Stimulated activated CD4-positive, alpha-beta T cell treated with anti-CD3 and anti-CD28 coated beads, Interleukin-4, amount 100 ng/mL, for 4 hours (primary cell): ENCODE data around the gene CEP83.
"Not testable (repeated sequence)": the region's sequence is repeated elsewhere in the genome, so short reads cannot be mapped to it uniquely, and the experiment has no call there.

Experiments used
- DNase-seq, 2 experiments: peaks; one replicate each; pipeline ENCODE4 v3.0.0-alpha.2; 2020

CEP83 gene

DNA sequence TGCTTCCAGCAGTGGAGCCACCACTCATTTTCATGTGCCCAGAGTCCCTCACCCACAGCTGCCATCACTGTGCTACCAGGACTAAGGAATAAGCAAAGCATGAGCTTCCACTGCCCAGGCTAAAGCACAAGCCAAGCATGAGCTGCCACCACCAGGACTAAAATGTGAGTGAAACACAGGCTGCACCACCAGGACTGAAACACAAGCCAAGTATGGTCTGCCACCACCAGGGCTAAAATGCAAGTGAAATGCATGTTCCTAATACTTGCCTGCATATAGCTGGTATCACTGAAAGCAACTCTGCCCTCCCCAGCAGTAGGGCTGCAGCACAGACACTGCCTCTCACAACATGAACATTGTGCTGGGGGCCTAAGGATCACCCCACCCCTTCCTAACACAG is 30.0 kb downstream of the CEP83 start:
- no peak for DNase-seq

DNA sequence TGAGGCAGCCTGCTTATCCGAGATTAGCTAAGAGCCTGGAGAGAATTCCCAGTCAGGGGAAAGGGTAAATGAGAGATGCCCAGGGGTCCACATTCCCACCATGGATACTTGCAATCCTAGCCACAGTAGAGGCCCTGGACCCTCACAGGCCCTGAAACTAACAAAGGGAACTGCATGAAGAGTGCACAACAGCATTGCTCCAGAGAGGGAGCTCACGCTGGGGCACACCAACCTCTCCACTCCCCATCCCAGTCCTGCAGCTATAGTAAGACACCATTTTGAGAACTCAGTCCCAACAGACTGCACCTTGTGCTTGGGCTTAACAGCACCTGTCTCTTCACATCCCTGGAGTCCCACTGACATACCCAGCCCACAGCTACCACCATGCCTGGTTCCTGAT is 30.5 kb downstream of the CEP83 start:
- DNase-seq, result no peak

DNA sequence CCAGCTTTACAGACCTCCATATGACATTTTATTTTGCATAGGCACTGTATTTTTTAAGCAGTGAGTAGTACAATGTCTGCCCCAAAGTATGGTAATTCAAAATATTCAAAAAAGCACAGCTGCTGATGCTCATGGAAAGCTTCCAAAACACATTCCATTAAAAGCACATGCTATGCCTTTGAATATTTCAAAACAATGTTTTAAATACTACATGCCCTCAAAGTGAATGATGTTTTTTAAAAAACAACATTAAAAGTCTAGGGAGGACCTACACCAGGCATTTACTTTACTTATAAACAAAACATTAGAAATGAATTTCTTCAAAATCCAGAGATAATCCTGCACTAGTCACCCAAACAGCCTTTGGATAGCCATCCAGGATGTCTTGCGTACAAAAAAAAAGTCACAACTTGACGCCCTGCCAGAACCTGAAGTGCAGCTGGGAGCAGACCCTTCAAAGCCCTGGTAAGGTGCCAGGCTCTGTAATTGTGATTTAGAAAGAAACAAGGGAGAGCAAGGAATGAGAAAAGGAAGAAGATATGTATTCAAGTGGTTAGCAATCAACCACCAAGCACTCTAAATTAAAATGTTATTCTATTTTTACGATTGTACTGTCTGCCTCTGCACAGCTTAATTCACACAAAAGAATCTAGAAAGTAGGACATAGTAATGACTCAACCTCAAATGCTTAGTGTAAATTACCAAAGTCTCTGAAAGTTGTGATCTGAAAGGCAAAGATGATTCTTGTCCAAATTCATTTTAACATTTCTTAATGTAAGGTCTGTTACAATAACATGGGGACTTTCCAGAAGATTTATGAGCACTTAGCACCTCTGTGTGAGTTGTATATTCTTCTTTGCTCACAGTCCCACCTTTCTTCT is 31.9 kb downstream of the CEP83 start:
- DNase-seq, result no peak

DNA sequence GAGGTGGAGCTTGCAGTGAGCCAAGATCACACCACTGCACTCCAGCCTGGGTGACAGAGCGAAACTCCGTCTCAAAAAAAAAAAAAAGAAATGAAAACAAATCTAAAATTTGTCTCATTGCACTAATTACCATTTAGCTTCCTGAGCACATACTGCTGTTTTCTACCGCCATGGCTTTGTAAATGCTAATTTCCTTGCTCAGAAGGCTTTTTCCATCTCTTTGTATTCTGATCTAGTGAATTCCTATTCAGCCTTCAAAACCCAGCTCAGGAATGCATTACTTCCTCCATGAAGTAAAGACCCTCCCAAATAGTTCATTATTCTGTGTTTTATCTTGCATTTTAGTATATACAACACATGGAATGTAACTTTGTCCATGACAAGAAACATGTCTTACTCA is 33.6 kb downstream of the CEP83 start:
- no peak for DNase-seq

DNA sequence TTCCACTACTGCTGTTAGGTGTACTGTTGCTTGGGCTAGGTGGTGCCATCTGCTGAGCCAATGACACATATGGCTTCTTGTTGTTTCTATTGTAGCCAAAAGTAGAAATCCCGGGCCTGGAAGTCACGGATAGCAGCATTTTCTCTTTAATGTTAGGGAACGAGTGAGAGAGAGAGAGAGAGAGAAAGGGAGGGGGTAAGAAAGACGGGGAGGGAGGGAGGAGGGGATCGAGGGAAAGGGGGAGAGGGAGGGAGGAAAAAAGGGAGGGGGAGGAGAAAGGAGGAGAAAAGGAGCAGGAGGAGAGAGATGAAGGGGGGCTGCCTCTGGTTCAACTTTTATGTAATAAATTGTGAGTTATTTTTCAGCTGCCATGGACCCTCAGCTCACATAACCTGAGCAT is 34.8 kb downstream of the CEP83 start:
- DNase-seq, result not testable (repeated sequence)

DNA sequence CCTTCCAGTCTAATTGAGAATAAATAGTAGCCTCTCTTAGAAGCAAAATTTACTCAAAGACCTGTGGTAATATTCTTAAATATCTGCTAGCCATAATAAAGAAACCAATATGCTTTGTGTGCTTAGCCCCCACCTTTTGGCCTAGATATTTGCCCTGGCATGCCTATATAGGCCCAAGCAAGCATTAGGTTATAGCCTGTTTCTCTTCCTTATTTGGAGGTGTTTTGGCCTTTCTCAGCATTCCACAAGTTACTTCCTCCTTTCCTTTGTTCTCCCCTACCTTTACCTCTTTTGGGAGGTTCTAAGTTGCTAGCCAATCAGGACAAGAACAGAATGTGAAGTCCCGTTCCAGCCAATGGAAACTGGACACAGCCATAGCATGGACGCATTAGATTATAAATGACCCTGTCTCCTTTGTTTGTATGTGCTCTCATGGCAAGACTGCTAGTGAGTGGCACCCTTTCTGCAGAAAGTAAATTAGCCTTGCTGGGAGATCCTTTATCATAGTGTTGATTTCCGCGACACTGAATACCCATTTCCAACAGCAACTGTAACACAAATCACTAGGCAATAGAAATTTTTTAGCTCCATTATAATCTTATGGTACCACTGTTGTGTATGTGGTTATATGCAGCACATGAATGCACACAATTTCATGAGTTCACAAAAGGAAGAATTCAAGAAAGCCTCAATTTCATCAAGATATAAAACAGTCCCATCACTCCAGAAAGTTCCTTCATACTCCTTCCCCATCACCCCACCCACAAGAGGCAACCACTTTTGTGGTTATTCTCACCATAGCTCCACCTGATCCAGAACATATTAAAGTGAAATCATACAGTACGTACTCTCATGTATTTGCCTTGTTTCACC is 37.6 kb downstream of the CEP83 start:
- no peak for DNase-seq

DNA sequence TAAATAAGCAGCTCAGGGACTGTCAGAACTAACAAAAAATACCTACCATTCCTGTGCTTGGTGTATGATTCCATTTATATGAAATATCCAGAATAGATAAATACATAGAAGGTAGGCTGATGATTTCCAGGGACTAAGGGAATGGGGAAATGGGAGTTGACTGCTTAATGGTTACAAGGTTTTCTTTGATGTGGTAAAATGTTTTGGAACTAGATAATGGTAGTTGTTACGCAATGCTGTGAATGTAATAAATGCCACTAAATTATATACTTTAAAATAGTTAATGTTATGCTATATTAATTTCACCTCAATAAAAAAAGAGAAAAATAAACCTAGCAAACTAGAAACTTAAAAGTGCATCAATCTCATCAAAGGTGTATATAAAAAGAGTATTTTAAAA is 41.1 kb downstream of the CEP83 start:
- DNase-seq, result no peak

DNA sequence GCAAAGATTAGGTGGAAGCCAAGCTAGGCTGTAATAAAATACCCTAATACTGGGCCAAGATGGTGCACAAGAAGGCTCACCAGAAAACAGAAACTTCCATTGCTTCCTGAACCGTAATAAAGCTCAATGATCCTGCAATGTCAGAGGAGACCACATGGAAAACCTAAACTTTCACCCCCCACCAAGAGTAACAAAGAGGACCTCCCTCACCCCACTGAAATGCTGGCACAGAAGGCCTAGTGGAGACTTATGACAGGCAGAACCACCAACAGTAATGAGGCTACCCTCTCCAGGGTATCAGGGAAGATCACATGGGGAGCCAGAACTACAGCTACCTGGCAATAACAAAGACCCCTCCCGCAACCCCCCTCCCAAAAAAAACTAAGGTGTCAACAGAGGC is 43.1 kb downstream of the CEP83 start:
- no peak for DNase-seq

DNA sequence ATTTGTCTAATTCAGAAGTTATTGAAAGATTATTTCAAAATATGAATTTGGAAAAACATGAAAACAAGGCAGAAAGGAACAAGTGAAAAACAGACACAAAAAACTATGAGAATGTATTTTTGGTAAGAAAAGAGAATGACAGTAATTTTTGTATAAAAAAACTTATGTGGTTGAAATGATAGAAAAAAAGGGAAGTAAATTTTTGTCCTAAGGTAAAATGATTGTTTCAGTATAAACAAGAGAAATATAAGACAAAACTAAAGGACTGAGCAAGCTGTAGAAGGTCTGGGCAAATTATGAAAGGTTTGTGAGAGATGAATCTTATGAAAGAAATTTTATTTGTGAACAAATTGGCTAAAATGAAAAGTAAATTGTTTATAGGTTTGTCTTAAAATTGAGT is 44.6 kb downstream of the CEP83 start:
- no peak for DNase-seq

DNA sequence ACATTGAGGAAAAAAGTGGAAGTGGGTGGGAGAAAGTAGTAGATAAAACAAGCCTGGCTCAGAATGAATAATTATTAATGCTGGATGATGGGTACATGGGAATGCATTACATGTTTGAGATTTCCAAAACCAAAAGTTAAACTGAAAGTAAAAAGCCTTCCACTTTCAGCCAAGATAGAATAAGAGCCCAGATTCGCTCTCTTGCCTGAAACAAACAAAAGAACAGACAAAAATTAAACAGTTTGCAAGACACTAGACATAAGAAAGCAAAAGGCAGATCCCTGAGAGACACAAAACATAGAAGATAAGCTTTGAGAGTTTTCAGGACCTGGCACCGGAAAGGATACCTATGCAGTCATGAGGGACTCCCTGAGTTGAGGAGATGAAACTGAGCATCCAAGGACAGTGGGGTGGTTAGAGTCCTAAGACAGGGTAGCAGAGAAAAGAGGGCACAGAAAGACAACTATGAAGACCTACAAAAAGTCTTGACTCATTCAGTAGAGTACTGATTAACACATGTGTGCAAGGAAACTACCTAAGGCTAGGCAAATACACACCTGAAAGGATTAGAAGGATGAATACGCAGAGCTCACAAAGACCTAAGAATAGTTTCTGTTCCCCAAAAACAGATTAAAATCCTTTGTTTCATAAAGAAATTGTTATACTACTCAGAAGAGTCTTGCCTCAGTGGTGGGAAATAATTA is 54.1 kb downstream of the CEP83 start:
- DNase-seq, result no peak

DNA sequence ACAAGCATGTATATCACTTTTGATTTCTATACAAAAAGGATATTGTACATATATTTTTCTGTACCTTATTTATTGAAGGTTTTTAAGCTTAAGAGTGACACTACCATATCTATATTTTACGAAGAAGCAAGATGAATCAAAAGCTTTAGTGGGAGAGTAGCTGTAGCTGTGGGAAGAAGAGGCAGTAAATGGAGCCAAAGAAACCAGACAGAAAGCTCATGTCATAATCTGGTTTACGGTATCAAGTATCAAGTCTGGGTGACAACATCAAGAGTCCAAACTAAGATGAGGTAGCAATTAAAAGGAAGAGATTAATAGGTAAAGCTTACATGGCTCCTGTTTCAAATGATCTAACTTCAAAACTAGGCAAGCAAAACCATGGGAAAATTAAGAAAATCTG is 54.8 kb downstream of the CEP83 start:
- DNase-seq, result no peak

DNA sequence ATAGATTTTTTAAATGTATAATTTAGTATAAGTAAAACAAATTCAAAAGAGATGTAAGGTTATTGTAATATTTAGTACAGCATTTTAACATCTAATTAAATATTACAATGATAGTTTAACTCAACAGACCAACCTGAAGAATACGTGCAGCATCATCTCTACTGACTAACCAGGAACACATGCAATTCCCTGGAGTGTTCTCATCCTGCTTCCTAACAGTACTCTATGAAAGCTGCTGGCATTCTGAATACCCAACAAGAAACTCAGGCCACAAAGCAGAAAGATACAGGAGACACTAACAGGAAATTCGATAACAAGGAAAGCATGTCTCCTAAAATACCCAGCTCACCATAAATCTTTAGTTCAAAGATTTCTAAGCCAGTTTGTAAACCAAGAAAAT is 58.3 kb downstream of the CEP83 start:
- DNase-seq, result no peak

DNA sequence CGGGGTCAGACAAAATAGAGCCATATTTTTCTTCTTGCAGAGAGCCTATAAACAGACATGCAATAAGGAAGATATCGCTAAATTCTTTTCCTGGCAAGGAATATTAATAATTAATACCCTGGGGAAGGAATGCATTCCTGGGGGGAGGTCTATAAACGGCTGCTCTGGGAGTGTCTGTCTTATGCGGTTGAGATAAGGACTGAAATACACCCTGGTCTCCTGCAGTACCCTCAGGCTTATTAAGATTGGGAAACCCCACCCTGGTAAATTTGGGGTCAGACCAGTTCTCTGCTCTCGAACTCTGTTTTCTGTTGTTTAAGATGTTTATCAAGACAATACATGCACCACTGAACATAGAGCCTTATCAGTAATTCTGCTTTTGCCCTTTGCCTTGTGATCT is 61.0 kb downstream of the CEP83 start:
- not testable (repeated sequence) for DNase-seq

DNA sequence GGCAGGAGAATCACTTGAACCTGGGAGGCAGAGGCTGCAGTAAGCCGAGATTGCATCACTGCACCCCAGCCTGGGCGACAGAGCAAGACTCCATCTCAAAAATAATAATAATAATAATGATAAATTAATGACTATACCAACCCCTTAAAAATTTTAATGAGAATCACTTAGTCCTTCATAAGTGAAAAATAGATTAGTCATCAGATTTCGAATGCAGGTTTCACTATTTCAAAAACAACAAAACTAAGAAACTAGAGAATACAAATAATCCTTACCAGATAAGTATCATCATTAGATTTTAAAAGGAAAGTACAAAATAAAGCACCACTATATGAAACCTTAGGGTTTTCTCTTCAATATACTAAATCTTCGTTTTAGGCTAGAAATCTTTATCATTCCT is 62.3 kb downstream of the CEP83 start:
- no peak for DNase-seq

DNA sequence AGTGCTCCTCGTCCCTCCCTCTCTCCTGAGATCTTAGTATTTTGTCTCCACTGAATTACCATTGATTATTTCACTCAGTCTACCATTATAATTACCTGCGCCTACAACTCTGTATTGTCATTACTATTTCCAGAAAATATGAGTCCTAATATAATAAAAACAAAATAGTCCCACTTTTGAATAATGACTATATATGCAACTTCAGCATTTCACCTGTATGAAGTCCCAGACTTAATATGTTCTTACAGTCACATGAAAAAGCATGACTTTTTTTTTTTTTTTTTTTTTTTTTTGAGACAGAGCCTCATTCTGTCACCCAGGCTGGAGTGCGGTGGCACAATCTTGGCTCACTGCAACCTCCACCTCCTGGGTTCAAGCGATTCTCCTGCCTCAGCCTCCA is 63.7 kb downstream of the CEP83 start:
- not testable (repeated sequence) for DNase-seq

DNA sequence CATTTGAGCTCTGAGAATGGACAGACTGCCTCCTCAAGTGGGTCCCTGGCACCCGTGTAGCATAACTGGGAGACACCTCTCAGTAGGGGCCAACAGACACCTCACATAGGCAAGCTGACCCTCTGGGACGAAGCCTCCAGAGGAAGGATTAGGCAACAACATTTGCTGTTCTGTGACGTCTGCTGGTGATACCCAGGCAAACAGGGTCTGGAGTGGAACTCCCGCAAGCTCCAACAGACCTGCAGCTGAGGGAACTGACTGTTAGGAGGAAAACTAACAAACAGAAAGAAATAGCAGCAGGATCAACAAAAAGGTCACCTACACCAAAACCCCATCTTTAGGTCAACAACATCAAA is 69.6 kb downstream of the CEP83 start:
- no peak for DNase-seq

DNA sequence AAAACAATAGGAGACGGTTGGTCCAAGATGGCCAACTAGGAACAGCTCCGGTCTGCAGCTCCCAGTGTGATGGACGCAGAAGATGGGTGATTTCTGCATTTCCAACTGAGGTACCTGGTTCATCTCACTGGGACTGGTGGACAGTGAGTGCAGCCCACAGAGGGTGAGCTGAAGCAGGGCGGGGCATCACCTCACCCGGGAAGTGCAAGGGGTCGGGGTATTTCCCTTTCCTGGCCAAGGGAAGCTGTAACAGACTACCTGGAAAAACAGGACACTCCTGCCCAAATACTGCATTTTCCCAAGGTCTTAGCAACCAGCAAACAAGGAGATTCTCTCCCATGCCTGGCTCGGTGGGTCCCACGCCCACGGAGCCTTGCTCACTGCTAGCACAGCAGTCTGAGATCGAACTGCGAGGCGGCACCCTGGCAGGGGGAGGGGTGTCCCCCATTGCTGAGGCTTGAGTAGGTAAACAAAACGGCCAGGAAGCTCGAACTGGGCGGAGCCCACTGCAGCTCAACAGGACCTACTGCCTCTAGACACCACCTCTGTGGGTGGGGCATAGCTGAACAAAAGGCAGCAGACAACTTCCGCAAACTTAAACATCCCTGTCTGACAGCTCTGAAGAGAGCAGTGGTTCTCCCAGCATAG is 70.1 kb downstream of the CEP83 start:
- DNase-seq, result not testable (repeated sequence)

DNA sequence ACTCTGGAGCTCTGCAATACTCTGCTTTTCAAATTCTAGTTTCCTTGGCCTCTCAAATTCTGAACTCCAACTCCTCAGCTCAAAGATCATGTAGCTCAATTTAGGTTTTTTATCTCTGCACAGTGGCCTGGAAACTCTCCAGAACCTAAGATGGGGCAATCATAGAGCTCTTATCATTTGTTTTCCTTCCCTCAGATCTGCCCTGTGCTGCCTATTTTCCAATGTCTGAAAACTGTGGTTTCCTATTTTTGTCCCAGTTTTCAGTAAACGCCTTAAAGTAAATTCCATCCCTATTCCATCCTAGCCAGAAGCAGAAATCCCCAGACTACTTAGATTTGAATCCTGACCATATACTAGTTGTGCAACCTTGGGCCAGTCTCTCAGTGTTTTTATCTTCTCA is 73.2 kb downstream of the CEP83 start:
- DNase-seq, result no peak

DNA sequence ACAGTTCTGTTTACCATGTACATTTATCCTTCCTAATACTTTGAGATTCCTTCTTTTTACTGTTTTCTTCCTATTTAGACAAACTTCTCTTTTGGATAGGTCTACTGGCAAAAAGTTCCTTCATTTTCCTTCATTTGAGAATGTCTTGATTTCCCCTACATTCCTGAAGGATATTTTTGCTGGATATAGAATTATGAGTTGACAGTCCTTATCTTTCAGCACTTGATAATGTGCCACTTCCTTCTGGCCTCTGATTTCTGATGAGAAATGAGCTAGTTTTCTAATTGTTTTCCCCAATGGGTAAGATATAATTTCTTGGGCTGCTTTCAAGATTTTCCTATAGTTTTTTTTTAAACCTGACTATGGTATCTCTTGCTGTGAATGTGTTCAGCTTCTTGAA is 75.6 kb downstream of the CEP83 start:
- DNase-seq, result no peak

DNA sequence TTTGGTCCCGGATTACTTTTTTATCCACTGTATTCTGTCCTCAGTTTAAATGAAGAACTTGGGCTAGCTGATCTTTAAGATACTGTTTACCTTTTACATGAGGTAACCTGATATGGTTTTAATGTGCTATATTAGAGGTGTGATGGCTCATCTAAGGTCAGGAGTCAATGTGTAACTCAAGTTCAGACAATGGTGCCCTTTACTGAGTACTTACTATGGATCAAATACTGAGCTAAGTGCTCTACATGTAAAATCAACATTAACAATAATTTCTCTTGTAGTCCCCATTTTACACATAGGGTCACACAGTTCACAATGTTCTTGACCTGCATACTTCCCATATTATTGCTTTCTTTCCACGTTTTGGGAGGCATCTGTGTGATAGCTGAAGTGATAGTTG is 79.2 kb downstream of the CEP83 start:
- DNase-seq, result no peak

DNA sequence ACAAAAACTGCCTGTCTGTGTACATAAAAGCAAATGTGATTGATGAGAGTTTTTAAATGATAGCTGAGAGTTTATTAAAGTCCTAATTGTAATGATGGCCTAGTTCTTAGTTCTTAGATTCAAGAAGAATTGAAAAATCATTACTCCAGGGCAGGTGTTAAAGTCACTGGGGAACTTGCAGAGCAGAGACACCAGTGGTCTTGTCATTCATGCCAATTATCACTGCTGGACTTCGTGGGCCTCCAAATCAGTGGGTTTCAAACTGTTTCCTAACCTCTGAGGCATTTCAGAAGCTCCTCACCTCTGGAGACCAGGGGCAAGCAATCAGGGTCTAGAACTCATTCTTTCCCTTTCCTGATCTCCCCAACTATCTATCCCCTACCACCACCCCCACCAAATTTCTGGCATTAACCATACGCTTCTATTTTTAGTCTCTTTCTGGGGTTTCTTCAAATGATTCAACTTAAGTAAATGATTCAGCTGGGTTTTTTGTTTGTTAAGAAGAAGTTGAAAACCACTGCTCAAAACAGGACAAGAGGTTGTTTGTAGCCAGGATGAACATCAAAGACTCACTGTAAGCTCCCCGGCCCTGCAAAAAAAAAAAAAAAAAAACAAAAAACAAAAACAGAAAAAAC is 80.1 kb downstream of the CEP83 start:
- no peak for DNase-seq

DNA sequence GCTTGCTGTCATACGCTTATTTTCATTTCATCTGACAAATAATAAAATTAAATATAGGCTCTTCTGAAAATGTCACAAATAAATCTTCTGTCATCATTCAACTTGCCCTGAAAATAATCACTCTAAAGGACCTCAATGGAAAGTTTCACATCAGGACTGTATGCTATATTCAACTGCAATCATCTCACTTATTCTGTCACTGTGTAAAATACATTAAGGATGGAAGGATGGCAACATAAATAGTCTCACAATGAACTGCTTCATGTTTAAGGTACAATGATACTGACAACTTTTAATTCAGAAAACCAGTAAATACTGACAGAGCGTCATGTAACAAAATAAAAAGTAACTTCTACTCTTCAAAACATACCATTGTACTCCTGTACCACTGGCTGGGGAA is 82.1 kb downstream of the CEP83 start:
- no peak for DNase-seq

DNA sequence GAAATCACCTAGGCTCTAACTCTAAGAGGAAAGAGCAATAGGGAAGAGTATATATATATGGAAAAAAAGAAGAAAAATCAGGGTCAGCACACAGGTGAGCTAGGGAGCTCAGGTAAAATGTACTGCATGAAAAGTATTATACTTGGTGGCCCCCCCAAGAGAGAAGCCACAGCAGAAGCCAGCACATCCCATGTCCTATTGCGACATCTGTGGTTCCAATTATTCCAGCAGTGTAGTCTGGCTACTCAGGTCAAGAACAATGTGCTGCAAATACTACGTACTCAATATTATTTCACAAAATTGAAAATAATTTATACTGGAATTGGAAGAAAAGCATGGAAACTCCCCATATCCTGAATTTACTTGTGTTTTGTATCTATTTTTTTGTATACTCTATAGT is 85.5 kb downstream of the CEP83 start:
- no peak for DNase-seq
